ENCODE results near the gene GASK1A.

GRCh38 chr3:43034911-43035310 is 55.8 kb downstream of the GASK1A start:
- TF ChIP-seq CTCF (IDR thresholded peaks at IDR 0.05; ENCODE audit: low read depth, low read length) (no peak), EZH2phosphoT487 (IDR thresholded peaks at IDR 0.05; ENCODE audit: low read depth) (no peak)

Measured in OCI-LY3 (cell line).